Activated B cell treated with CpG ODN at 0.5 μM for 24 hours (primary cell): ENCODE data around the gene TWF2. TPM values are rescaled to one million over a fixed set of nuclear protein-coding genes. Genes with fewer than 3 reads are reported as not detected.
A peak's percentile ranks its signal among the peaks of the same experiment; 100 is the strongest.

Experiments
- ATAC-seq: fragments of 200-7000 bp; cut with Tn5 transposase; one replicate; pipeline ENCODE4 v1.10.0; 2021; ENCODE audit warnings: low read depth, mild to moderate bottlenecking, moderate library complexity
- CTCF ChIA-PET: fragments of 350-600 bp; sonication (Branson Sonifier 250); formaldehyde crosslinking; loops from one replicate; lab custom pipeline; 2021; ENCODE audit warnings: antibody characterized with exemption; lab: Charles Lee
- POLR2A ChIA-PET: fragments of 350-600 bp; sonication (Branson Sonifier 250); formaldehyde crosslinking; loops from one replicate; lab custom pipeline; 2021; ENCODE audit warnings: antibody characterized with exemption; lab: Charles Lee
- DNase-seq: peaks from one replicate; pipeline ENCODE4 v3.0.0; 2022
- H3K27ac Mint-ChIP-seq: one replicate; pipeline ENCODE4 v1.8.0; 2020; ENCODE audit warnings: mixed read lengths
- H3K27me3 Mint-ChIP-seq: one replicate; pipeline ENCODE4 v1.8.0; 2021; ENCODE audit warnings: mixed read lengths
- H3K36me3 Mint-ChIP-seq: one replicate; pipeline ENCODE4 v1.8.0; 2021; ENCODE audit warnings: low read depth, mixed read lengths
- H3K4me1 Mint-ChIP-seq: one replicate; pipeline ENCODE4 v1.8.0; 2021; ENCODE audit warnings: mixed read lengths
- H3K4me3 Mint-ChIP-seq: one replicate; pipeline ENCODE4 v1.8.0; 2020; ENCODE audit warnings: mild to moderate bottlenecking, mixed read lengths
- H3K9me3 Mint-ChIP-seq: one replicate; pipeline ENCODE4 v1.8.0; 2020; ENCODE audit warnings: mixed read lengths
- intact Hi-C: fragments of 100-400 bp; cut with micrococcal nuclease; formaldehyde crosslinking; loops from one replicate; pipeline ENCODE4 v1.15.1; 2024
- total RNA-seq: library from RNA; stranded (reverse); gene quantifications from 2 replicates; pipeline ENCODE4 v1.2.3, GENCODE V29; 2022
- TF ChIP-seq, protein P1 (sequence below): fragments of 200-600 bp; IDR thresholded peaks from one replicate; pipeline ENCODE4 v1.8.0; 2022; ENCODE audit warnings: antibody characterized with exemption, mild to moderate bottlenecking

Gene TWF2
- total RNA-seq, 1 donor from 2014 or later = 74.1 TPM

DNA sequence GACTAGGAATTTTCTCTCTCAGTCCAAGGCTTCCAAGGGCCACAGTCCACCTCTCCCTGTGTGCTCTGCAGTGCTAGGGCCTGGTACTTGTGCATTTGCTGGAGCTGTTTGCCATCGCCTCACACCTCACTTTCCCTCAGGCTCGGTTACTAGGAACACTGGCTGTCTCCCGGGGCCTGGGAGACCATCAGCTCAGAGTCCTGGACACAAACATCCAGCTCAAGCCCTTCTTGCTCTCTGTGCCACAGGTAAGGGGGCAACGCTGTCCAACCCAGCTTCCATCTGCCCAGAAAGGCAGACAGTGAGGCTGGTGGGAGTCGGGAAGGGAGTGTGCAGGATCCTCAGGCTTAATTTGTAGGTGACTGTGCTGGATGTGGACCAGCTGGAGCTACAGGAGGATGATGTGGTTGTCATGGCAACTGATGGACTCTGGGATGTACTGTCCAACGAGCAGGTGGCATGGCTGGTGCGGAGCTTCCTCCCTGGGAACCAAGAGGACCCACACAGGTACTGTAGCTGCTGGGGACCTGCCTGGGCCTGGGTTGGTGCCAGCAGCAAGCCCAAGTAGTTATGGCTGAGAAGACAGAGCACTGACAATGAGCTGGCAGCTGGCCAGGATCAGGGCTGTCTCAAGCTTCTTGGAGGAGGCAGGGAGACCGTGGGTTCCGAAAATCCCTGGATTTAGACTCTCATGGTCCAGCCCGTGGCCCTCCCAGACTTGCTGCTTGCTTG lies 10.0 kb upstream of the TWF2 start:
- Mint-ChIP-seq H3K4me3 (no peak overlapping the region), H3K36me3 (peaks cover 45% of the 10 kb centered on the region), H3K9me3 (no peaks in the 10 kb centered on the region), H3K27me3 (no peaks in the 10 kb centered on the region), H3K27ac (peak overlapping the region; percentile 68), H3K4me1 (peaks cover 63% of the 10 kb centered on the region)
- TF ChIP-seq, protein P1, sequence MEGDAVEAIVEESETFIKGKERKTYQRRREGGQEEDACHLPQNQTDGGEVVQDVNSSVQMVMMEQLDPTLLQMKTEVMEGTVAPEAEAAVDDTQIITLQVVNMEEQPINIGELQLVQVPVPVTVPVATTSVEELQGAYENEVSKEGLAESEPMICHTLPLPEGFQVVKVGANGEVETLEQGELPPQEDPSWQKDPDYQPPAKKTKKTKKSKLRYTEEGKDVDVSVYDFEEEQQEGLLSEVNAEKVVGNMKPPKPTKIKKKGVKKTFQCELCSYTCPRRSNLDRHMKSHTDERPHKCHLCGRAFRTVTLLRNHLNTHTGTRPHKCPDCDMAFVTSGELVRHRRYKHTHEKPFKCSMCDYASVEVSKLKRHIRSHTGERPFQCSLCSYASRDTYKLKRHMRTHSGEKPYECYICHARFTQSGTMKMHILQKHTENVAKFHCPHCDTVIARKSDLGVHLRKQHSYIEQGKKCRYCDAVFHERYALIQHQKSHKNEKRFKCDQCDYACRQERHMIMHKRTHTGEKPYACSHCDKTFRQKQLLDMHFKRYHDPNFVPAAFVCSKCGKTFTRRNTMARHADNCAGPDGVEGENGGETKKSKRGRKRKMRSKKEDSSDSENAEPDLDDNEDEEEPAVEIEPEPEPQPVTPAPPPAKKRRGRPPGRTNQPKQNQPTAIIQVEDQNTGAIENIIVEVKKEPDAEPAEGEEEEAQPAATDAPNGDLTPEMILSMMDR = no peak
- ATAC-seq (no peak), DNase-seq (no peak)
- intact Hi-C loops = loop anchor here (1.0 kb wide), 1 partner anchor 10 kb away; the partner anchor contains the start of gene TWF2
- POLR2A ChIA-PET = interaction anchor here (0.5 to 2.2 kb wide), 4 partner anchors 10 to 40 kb away, joined by 4 to 9 read pairs (median 8); partner anchors contain the start of genes GLYCTK and TWF2
- CTCF ChIA-PET = interaction anchor here (1.4 kb wide), 1 partner anchor 17 kb away, joined by 5 read pairs; no protein-coding TSS in a partner anchor

DNA sequence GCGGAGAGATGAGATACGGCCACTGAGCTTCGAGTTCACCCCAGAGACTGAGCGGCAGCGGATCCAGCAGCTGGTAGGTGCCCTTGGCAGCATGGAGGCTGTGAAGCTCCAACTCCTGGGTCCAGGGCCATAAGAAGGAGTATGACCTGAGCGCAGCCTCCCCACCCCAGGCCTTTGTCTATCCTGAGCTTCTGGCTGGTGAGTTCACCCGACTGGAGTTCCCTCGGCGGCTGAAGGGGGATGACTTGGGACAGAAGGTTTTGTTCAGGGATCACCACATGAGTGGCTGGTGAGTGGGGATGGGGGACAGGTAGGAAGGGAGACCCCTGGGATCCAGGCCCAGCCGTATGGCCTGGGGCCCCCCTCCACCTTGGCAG lies 9.2 kb upstream of the TWF2 start:
- Mint-ChIP-seq H3K4me3 (peak overlapping the region; percentile 19), H3K27ac (peak overlapping the region; percentile 68), H3K36me3 (peaks cover 40% of the 10 kb centered on the region), H3K4me1 (peaks cover 63% of the 10 kb centered on the region), H3K9me3 (no peaks in the 10 kb centered on the region), H3K27me3 (no peaks in the 10 kb centered on the region)
- ATAC-seq (no peak), DNase-seq (no peak)
- CTCF ChIA-PET = interaction anchor here (1.4 kb wide), 1 partner anchor 17 kb away, joined by 5 read pairs; no protein-coding TSS in a partner anchor
- intact Hi-C loops = loop anchor here (1.0 kb wide), 1 partner anchor 9 kb away; the partner anchor contains the start of gene TWF2
- POLR2A ChIA-PET = interaction anchor here (0.7 to 12.1 kb wide), 5 partner anchors 9 to 40 kb away, joined by 5 to 147 read pairs (median 9); partner anchors contain the start of genes GLYCTK, TLR9, TWF2 and WDR82
- TF ChIP-seq, protein P1 = no peak

DNA sequence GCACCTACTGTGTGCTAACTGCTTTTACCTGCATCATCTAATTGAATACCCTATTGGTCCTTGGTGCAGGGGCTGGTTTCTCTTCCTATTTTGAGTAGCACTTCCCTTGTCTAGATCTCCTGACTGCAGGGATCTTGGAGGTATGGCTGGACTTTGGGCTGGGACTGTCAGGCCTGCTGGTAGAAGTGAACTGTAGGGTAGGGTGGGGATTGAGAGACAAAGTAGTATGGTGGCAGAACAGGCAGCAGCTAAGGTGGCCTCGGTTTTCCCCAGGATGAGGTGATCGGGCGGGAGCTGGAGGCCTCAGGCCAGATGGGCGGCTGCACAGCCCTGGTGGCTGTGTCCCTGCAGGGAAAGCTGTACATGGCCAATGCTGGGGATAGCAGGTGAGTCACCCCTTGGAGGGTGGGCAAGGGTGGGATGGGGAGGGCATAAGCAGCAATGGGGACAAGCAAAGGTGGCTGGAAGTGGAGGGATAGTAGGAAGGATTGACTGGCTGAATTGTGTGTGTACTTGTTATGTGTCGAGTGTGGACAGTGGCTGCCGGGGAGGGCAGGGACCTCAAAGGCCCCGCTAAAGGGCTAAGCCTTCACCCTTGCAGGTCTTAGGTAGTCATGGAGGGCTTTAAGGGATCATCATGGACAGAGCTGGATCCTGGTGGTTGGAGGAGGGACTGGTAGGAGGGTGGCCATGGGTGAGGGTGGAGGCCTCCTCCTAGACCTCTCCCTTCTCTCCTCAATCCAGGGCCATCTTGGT lies 8.6 kb upstream of the TWF2 start:
- TF ChIP-seq, protein P1 = no peak
- ChIA-PET CTCF (interaction anchor here (1.4 kb wide), 1 partner anchor 16 kb away, joined by 5 read pairs; no protein-coding TSS in a partner anchor), POLR2A (interaction anchor here (0.7 to 12.1 kb wide), 6 partner anchors 9 to 41 kb away, joined by 5 to 147 read pairs (median 8); partner anchors contain the start of genes GLYCTK, TLR9, TWF2 and WDR82)
- peak overlapping the region; percentile 81 for H3K4me3 Mint-ChIP-seq
- intact Hi-C loops = loop anchor here (1.0 kb wide), 1 partner anchor 8 kb away; the partner anchor contains the start of gene TWF2
- DNase-seq (no peak), ATAC-seq (no peak)
- H3K4me1 Mint-ChIP-seq = peaks cover 59% of the 10 kb centered on the region
- H3K36me3 Mint-ChIP-seq = peaks cover 36% of the 10 kb centered on the region
- H3K27ac Mint-ChIP-seq = peak overlapping the region; percentile 68
- no peaks in the 10 kb centered on the region for H3K27me3 Mint-ChIP-seq
- H3K9me3 Mint-ChIP-seq = no peaks in the 10 kb centered on the region

DNA sequence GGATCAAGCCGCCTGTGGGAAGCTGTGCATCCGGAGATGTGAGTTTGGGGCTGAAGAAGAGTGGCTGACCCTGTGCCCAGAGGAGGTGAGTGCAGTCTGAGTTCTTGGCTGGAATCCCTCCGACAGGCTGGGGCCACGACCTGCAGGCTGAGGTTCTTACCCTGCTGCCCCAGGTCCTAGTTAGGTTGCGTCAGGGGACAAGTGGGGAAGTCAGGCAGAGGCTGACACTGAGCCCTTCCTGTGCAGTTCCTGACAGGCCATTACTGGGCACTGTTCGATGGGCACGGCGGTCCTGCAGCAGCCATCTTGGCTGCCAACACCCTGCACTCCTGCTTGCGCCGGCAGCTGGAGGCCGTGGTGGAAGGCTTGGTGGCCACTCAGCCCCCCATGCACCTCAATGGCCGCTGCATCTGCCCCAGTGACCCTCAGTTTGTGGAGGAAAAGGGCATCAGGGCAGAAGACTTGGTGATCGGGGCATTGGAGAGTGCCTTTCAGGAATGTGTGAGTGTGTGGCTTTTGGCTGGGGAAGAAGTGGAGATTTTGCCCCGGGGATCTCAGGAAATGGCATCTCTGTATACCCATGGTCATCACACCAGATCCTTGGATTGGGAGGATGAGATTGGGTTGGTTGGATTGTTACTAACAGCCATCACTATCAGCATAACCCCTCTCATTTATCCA lies 7.9 kb upstream of the TWF2 start:
- DNase-seq (no peak), ATAC-seq (no peak)
- Mint-ChIP-seq H3K27ac (peak overlapping the region; percentile 68), H3K9me3 (no peaks in the 10 kb centered on the region), H3K4me3 (peak overlapping the region; percentile 81), H3K36me3 (peaks cover 32% of the 10 kb centered on the region), H3K4me1 (peaks cover 57% of the 10 kb centered on the region), H3K27me3 (no peaks in the 10 kb centered on the region)
- ChIA-PET CTCF (interaction anchor here (1.1 kb wide), 1 partner anchor 26 kb away, joined by 4 read pairs; no protein-coding TSS in a partner anchor), POLR2A (interaction anchor here (0.6 to 12.1 kb wide), 9 partner anchors 16 to 41 kb away, joined by 3 to 147 read pairs (median 8); partner anchors contain the start of genes GLYCTK, TLR9 and WDR82)
- TF ChIP-seq, protein P1 = no peak
- intact Hi-C loops = no loop called here
